ENCODE results near the gene STAG2.
A peak's percentile ranks its signal among the peaks of the same experiment; 100 is the strongest.

The STAG2 gene

DNA sequence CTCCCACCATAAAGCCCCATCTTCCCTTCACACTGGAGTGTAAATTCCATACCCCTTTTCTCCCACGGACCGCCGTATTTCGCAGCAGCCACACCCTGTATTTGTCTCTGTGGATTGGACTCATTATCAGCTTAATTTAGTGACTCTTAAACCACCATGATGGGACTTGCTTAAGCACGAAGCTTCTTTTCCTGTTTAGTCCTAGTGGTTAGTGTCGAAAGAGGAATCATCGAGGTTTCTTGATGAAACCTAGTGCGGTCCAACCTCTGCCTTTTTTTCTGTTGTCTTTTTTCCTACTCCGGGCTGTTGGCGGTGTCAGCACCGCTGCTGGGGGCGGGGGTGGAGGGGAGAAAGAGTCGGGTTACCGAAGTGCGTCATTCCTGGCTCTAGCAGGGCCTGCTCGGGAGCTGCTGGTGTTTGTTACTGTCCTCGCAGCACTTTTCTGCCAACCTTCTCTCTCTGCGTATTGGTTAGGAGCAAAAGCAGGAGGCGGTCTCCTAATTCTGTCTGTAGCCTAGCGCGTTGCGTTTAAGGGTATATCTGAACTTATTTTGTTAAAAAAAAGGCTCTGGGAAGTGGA, 1.4 kb downstream of the STAG2 start:
- 0 out of 2 replicates have a peak, but pooled peaks have one; percentile 39 for TF ChIP-seq POLR2A (IDR thresholded peaks at IDR 0.05; ENCODE audit: low read depth, low read length)
- peak; percentile 42 for DNase-seq (ENCODE audit: insufficient read length, low spot score)
- peak; percentile 90 for FAIRE-seq

- no peak for TF ChIP-seq POLR2A (IDR thresholded peaks at IDR 0.05; ENCODE audit: low read depth, low read length)
- FAIRE-seq (no peak), DNase-seq (ENCODE audit: insufficient read length, low spot score) (no peak)
These were observed 2.8 kb downstream of the STAG2 start for GRCh38 chrX:123964156-123964834.

DNA sequence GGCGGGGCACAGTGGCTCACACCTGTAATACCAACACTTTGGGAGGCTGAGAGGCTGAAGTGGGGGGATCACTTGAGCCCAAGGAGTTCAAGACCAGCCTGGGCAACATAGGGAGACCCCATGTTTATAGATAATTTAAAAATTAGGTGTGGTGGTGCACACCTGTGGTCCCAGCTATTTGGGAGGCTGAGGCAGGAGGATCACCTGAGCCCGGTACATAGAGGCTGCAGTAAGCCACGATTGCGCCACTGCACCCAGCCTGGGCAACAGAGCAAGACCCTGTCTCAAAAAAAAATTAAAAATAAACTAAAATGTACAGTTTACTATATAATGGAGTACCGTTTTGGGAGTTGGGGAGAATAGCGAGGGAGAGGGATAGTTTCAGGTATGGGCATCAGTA, 4.2 kb downstream of the STAG2 start:
- TF ChIP-seq POLR2A (IDR thresholded peaks at IDR 0.05; ENCODE audit: low read depth, low read length), result no peak
- FAIRE-seq (no peak), DNase-seq (ENCODE audit: insufficient read length, low spot score) (no peak)

- TF ChIP-seq POLR2A (IDR thresholded peaks at IDR 0.05; ENCODE audit: low read depth, low read length), result no peak
- DNase-seq (ENCODE audit: insufficient read length, low spot score), result no peak
These were observed 6.0 kb downstream of the STAG2 start for GRCh38 chrX:123967497-123967896.

DNA sequence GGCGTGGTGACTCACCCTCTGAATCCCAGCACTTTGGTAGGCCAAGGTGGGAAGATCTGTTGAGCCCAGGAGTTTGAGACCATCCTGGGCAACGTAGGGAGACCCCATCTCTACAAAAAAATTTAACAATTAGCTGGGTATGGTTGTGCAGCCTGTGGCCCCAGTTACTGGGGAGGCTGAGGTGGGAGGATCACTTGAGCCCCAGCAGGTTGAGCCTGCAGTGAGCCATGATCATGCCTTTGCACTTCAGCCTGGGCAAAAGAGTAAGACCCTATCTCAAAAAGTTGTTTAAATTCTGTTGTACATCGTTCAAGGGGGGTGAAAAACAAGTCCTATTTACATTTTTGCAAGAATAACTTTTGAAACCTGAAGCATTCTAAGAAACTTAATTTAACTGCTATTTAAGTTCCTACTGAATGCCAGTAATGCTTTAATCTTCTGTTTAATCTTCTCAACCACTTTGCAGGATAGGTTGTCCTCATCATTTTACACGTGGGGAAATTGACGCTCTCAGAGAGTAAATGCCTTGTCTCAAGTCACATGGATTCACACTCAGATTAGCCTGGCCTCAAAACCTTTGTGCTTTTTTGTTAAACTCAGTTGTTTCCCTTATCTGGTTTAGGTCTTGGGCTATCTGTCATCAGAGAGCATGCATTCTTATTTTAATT, 7.0 kb downstream of the STAG2 start:
- no peak for FAIRE-seq

More at GRCh38 chrX:123967497-123967896, 6.0 kb downstream of the STAG2 start:
- FAIRE-seq, result no peak

GRCh38 chrX:123971982-123972381, 10.5 kb downstream of the STAG2 start:
- FAIRE-seq (no peak), DNase-seq (ENCODE audit: insufficient read length, low spot score) (no peak)
- no peak for TF ChIP-seq POLR2A (IDR thresholded peaks at IDR 0.05; ENCODE audit: low read depth, low read length)

More for the DNA sequence above, 7.0 kb downstream of the STAG2 start:
- no peak for TF ChIP-seq POLR2A (IDR thresholded peaks at IDR 0.05; ENCODE audit: low read depth, low read length)
- no peak for DNase-seq (ENCODE audit: insufficient read length, low spot score)

DNA sequence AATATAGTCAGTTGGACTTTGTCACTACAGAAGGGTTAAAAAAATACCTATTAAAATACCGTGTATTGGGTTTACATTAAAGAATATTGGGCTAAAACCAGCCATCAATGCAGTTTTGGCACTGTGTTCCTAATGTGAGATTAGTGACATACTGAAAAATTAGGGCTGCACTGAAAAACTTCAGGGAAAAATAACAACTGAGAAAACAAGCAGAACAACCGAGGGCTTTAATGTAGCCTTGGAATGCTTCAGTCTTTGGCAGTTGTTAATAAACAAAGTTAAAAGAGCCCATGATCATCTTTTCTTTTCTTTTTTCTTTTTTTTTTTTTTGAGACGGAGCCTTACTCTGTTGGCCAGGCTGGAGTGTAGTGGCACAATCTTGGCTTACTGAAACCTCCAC, 12.4 kb downstream of the STAG2 start:
- no peak for DNase-seq (ENCODE audit: insufficient read length, low spot score)
- no peak for TF ChIP-seq POLR2A (IDR thresholded peaks at IDR 0.05; ENCODE audit: low read depth, low read length)
- FAIRE-seq, result no peak

DNA sequence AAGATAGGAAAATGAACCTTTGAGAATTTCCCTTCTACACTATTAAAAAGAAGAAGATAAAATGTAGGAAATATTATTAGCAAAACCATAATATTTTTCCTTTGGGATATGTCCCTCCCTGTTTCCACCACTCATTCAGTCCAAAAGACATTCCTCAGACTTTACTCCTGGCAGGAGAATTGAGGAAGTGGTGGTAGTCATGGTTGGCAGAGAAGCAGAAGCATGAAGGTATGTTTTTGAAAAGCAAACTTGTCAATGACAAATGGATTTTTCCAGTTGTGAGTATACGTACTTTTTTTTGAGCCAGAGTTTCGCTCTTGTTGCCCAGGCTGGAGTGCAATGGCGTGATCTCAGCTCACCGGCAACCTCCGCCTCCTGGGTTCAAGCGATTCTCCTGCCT, 13.7 kb downstream of the STAG2 start:
- TF ChIP-seq POLR2A (IDR thresholded peaks at IDR 0.05; ENCODE audit: low read depth, low read length), result no peak
- FAIRE-seq (no peak), DNase-seq (ENCODE audit: insufficient read length, low spot score) (peak; percentile 9)

GRCh38 chrX:123976706-123977316, 15.3 kb downstream of the STAG2 start:
- no peak for DNase-seq (ENCODE audit: insufficient read length, low spot score)
- peak; percentile 27 for FAIRE-seq
- TF ChIP-seq POLR2A (IDR thresholded peaks at IDR 0.05; ENCODE audit: low read depth, low read length), result no peak

- no peak for DNase-seq (ENCODE audit: insufficient read length, low spot score)
- no peak for FAIRE-seq
- TF ChIP-seq POLR2A (IDR thresholded peaks at IDR 0.05; ENCODE audit: low read depth, low read length), result no peak
These were observed 21.7 kb downstream of the STAG2 start for GRCh38 chrX:123983240-123983639.

DNA sequence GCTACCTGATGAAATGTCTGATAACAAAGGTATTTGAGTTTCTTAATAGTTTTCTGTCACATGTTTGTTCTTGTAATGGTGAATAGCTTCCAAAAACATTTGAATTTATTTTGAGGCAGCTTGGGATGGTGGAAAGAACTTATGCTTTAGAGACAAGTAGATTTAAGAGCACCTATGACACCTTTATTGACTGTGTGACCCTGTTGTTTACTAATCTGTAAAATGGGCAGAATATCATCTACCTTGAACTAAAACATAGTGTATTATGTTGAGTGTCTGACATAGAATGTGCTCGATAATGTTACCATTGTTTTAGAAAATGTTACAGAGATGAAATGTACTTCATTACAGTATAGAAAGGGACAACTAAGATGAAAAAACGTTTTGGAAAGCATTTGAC, 24.9 kb downstream of the STAG2 start:
- no peak for TF ChIP-seq POLR2A (IDR thresholded peaks at IDR 0.05; ENCODE audit: low read depth, low read length)
- DNase-seq (ENCODE audit: insufficient read length, low spot score), result no peak
- FAIRE-seq, result no peak

DNA sequence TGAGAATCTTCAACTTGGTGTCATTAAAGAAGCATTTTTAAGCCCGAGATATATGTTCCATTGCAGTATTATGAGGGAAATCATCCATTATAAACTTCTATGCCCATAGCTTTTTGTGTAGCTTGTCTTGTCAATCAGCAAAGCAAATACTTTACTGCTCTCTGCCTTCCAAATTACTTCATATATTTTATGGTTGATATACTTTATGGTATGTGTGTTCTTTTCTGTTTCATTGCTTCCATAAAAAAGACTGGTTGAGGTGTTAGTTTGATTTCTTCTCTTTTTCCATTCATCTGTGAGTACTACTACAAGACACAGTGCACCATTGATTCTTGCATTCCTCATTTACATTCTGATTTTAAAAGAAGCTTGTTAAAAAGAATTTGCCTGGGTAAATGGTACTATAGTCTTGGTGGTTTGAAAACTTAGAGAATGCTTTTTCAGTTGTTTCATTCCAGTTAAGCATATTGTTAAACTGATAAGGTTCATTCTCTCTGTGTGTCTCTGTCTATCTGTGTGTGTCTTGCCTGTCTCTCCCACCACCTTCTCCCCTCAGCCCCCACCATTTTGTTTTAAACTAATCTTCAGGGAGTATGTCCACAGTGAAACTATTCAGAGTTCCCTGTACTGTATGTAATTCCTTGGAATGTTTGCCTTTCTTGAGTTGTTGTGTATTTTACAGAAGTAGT, 27.1 kb downstream of the STAG2 start:
- FAIRE-seq, result no peak
- DNase-seq (ENCODE audit: insufficient read length, low spot score), result no peak
- TF ChIP-seq POLR2A (IDR thresholded peaks at IDR 0.05; ENCODE audit: low read depth, low read length), result no peak

GRCh38 chrX:123989235-123989634, 27.7 kb downstream of the STAG2 start:
- DNase-seq (ENCODE audit: insufficient read length, low spot score), result no peak
- no peak for TF ChIP-seq POLR2A (IDR thresholded peaks at IDR 0.05; ENCODE audit: low read depth, low read length)
- no peak for FAIRE-seq

GRCh38 chrX:123990169-123990568, 28.7 kb downstream of the STAG2 start:
- no peak for DNase-seq (ENCODE audit: insufficient read length, low spot score)
- FAIRE-seq, result no peak
- TF ChIP-seq POLR2A (IDR thresholded peaks at IDR 0.05; ENCODE audit: low read depth, low read length), result no peak

Data from H54 (cell line).